Caco-2 (cell line): Measurements from ENCODE around the gene GAPDH. TPM values are rescaled to one million over a fixed set of nuclear protein-coding genes. Genes with fewer than 3 reads are reported as not detected.

Experiments used
- BruUV-seq: library from RNA; stranded (reverse); fragments of 400-500 nt; replicated peaks from 2 replicates; lab custom pipeline; 2021; lab: Mats Ljungman, UMichigan
- CTCF ChIA-PET: fragments of 300-600 bp; sonication (Branson Sonifier 250); formaldehyde crosslinking; loops from one replicate; lab custom pipeline; 2022; ENCODE audit warnings: antibody characterized with exemption; lab: Charles Lee
- POLR2A ChIA-PET: fragments of 300-600 bp; sonication (Branson Sonifier 250); formaldehyde crosslinking; loops from one replicate; lab custom pipeline; 2022; ENCODE audit warnings: antibody characterized with exemption; lab: Charles Lee
- DNase-seq, 2 experiments: peaks; one replicate each; pipeline versions ENCODE4 v3.0.0 to v3.0.0-alpha.2; 2020 to 2022
- H3K27me3 ChIP-seq: replicated peaks from 2 replicates; pipeline ENCODE4 v1.6.0; 2011; ENCODE audit warnings: low read length; ENCODE audit not compliant: control insufficient read depth, insufficient read depth
- H3K36me3 ChIP-seq: 2 replicates; pipeline ENCODE4 v1.5.1; 2011; ENCODE audit warnings: low read length; ENCODE audit not compliant: control insufficient read depth, insufficient read depth
- H3K4me1 ChIP-seq: fragments of 250-450 bp; sonication (Bioruptor Pico); 2 replicates; pipeline ENCODE4 v1.5.1; 2020; ENCODE audit warnings: mild to moderate bottlenecking
- H3K4me3 ChIP-seq: 2 replicates; pipeline ENCODE4 v1.5.1; 2011; ENCODE audit warnings: low read depth, mild to moderate bottlenecking, control low read depth, low read length
- H3K9me3 ChIP-seq: fragments of 250-450 bp; sonication (Bioruptor Pico); 2 replicates; pipeline ENCODE4 v1.5.1; 2020; ENCODE audit warnings: mild to moderate bottlenecking, moderate library complexity
- H3K27ac Mint-ChIP-seq: one replicate; pipeline ENCODE4 v1.8.0; 2022; ENCODE audit warnings: mixed read lengths; ENCODE audit not compliant: unreplicated experiment
- H3K27me3 Mint-ChIP-seq: one replicate; pipeline ENCODE4 v1.8.0; 2022; ENCODE audit warnings: mixed read lengths; ENCODE audit not compliant: insufficient read depth, unreplicated experiment
- H3K36me3 Mint-ChIP-seq: one replicate; pipeline ENCODE4 v1.8.0; 2022; ENCODE audit warnings: mild to moderate bottlenecking, mixed read lengths; ENCODE audit not compliant: insufficient read depth, unreplicated experiment
- H3K4me1 Mint-ChIP-seq: one replicate; pipeline ENCODE4 v1.8.0; 2022; ENCODE audit warnings: low read depth, mixed read lengths; ENCODE audit not compliant: unreplicated experiment
- H3K4me3 Mint-ChIP-seq: one replicate; pipeline ENCODE4 v1.8.0; 2022; ENCODE audit warnings: mild to moderate bottlenecking, moderate library complexity, mixed read lengths; ENCODE audit not compliant: unreplicated experiment
- H3K9me3 Mint-ChIP-seq: one replicate; pipeline ENCODE4 v1.8.0; 2022; ENCODE audit warnings: mixed read lengths; ENCODE audit not compliant: unreplicated experiment
- CTCF ChIP-seq, 2 experiments: fragments of 200-600 bp in 1 of 2; IDR thresholded peaks; 1 replicate in 1 of 2; 2 replicates in 1 of 2; pipeline versions ENCODE4 v1.5.1 to v1.8.0; 2011 to 2022; ENCODE audit warnings: antibody characterized with exemption in 1 of 2, control low read depth in 1 of 2, inconsistent platforms in 1 of 2, low read depth in 1 of 2, low read length in 1 of 2, mild to moderate bottlenecking in 1 of 2, moderate library complexity in 1 of 2; ENCODE audit not compliant: insufficient read depth in 1 of 2, severe bottlenecking in 1 of 2, unreplicated experiment in 1 of 2
- intact Hi-C: fragments of 100-400 bp; cut with micrococcal nuclease; formaldehyde crosslinking; loops from one replicate; pipeline ENCODE4 v1.10.0; 2022; ENCODE audit not compliant: unreplicated experiment
- total RNA-seq: library from RNA; stranded (reverse); gene quantifications from 2 replicates; pipeline ENCODE4 v1.2.3, GENCODE V29; 2022

Gene GAPDH
- total RNA-seq, 1 experiment from 2014 or later = 4,975 TPM

GRCh38 chr12:6532927-6533652, 1.2 kb upstream of the GAPDH start:
- ChIA-PET POLR2A (interaction anchor here (0.5 to 2.0 kb wide), 6 partner anchors 8 to 255 kb away, joined by 3 to 15 read pairs (median 6); partner anchors contain the start of genes MRPL51 and VAMP1), CTCF (interaction anchor here (0.9 to 1.1 kb wide), 3 partner anchors 18 to 26 kb away, joined by 3 read pairs; no protein-coding TSS in a partner anchor)
- Mint-ChIP-seq H3K4me3 (peak overlapping the region; percentile 91), H3K27ac (peak overlapping the region; percentile 97), H3K4me1 (peaks cover 55% of the 10 kb centered on the region), H3K9me3 (no peaks in the 10 kb centered on the region), H3K27me3 (no peaks in the 10 kb centered on the region), H3K36me3 (peaks cover 98% of the 10 kb centered on the region)
- TF ChIP-seq CTCF (IDR thresholded peaks at IDR 0.05; ENCODE audit: insufficient read depth in 1 of 2, low read depth in 1 of 2, low read length in 1 of 2, severe bottlenecking in 1 of 2, unreplicated experiment in 1 of 2) = no peak
- BruUV-seq = no TSS peak
- Histone ChIP-seq H3K27me3 (no peaks in the 10 kb centered on the region), H3K36me3 (peaks cover 22% of the 10 kb centered on the region), H3K9me3 (no peaks in the 10 kb centered on the region), H3K4me3 (peak overlapping the region; percentile 93), H3K4me1 (peaks cover 46% of the 10 kb centered on the region)
- peak; percentile 90 to 92 for DNase-seq
- intact Hi-C loops = no loop called here

DNA sequence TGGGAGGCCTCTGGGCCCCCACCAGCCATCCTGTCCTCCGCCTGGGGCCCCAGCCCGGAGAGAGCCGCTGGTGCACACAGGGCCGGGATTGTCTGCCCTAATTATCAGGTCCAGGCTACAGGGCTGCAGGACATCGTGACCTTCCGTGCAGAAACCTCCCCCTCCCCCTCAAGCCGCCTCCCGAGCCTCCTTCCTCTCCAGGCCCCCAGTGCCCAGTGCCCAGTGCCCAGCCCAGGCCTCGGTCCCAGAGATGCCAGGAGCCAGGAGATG, 729 bp upstream of the GAPDH start:
- no peak for TF ChIP-seq CTCF (IDR thresholded peaks at IDR 0.05; ENCODE audit: insufficient read depth in 1 of 2, low read depth in 1 of 2, low read length in 1 of 2, severe bottlenecking in 1 of 2, unreplicated experiment in 1 of 2)
- Mint-ChIP-seq H3K36me3 (peaks cover 98% of the 10 kb centered on the region), H3K4me3 (peak overlapping the region; percentile 91), H3K4me1 (peaks cover 51% of the 10 kb centered on the region), H3K27me3 (no peaks in the 10 kb centered on the region), H3K9me3 (no peaks in the 10 kb centered on the region), H3K27ac (peak overlapping the region; percentile 97)
- Histone ChIP-seq H3K4me3 (peak overlapping the region; percentile 93), H3K4me1 (peaks cover 41% of the 10 kb centered on the region), H3K9me3 (no peaks in the 10 kb centered on the region), H3K36me3 (peaks cover 23% of the 10 kb centered on the region), H3K27me3 (no peaks in the 10 kb centered on the region)
- DNase-seq = no peak
- intact Hi-C loops = no loop called here
- BruUV-seq = no TSS peak
- CTCF ChIA-PET = interaction anchor here (0.6 to 1.1 kb wide), 13 partner anchors 19 to 404 kb away, joined by 3 to 11 read pairs (median 5); partner anchors contain the start of genes MRPL51, NOP2 and TAPBPL
- POLR2A ChIA-PET = interaction anchor here (0.5 to 2.7 kb wide), 67 partner anchors 8 to 991 kb away, joined by 3 to 68 read pairs (median 9); partner anchors contain the start of genes CDCA3, COPS7A, IFFO1 and LTBR

DNA sequence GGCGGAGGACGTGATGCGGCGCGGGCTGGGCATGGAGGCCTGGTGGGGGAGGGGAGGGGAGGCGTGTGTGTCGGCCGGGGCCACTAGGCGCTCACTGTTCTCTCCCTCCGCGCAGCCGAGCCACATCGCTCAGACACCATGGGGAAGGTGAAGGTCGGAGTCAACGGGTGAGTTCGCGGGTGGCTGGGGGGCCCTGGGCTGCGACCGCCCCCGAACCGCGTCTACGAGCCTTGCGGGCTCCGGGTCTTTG, 303 bp downstream of the GAPDH start:
- Histone ChIP-seq H3K9me3 (no peaks in the 10 kb centered on the region), H3K4me3 (peak overlapping the region; percentile 93), H3K4me1 (peaks cover 31% of the 10 kb centered on the region), H3K27me3 (no peaks in the 10 kb centered on the region), H3K36me3 (peaks cover 21% of the 10 kb centered on the region)
- CTCF ChIA-PET = interaction anchor here (0.6 to 1.4 kb wide), 13 partner anchors 16 to 403 kb away, joined by 3 to 9 read pairs (median 5); partner anchors contain the start of genes MRPL51, NOP2, PLEKHG6 and TAPBPL
- peaks cover 45% of the 10 kb centered on the region for H3K4me1 Mint-ChIP-seq
- POLR2A ChIA-PET = interaction anchor here (0.7 to 2.7 kb wide), 32 partner anchors 9 to 318 kb away, joined by 3 to 68 read pairs (median 13); partner anchors contain the start of genes CDCA3, COPS7A, IFFO1 and MLF2
- H3K27ac Mint-ChIP-seq = peak overlapping the region; percentile 97
- no peak for TF ChIP-seq CTCF (IDR thresholded peaks at IDR 0.05; ENCODE audit: insufficient read depth in 1 of 2, low read depth in 1 of 2, low read length in 1 of 2, severe bottlenecking in 1 of 2, unreplicated experiment in 1 of 2)
- no peaks in the 10 kb centered on the region for H3K27me3 Mint-ChIP-seq
- intact Hi-C loops = loop anchor here (1.0 kb wide), 3 partner anchors 34 to 64 kb away; partner anchors contain the start of genes NCAPD2, NOP2 and VAMP1
- H3K9me3 Mint-ChIP-seq = no peaks in the 10 kb centered on the region
- peaks cover 98% of the 10 kb centered on the region for H3K36me3 Mint-ChIP-seq
- no peak for DNase-seq
- BruUV-seq = no TSS peak
- peak overlapping the region; percentile 91 for H3K4me3 Mint-ChIP-seq
